Measurements from ENCODE around the gene PACS2.

- TF ChIP-seq CTCF (IDR thresholded peaks at IDR 0.05) (no peak), POLR2A (IDR thresholded peaks at IDR 0.05) (no peak), POLR2AphosphoS5 (IDR thresholded peaks at IDR 0.05) (no peak)
Observed at GRCh38 chr14:105328678-105329390, 14.3 kb downstream of the PACS2 start.

Measured in breast epithelium (tissue), 3 donors.